ENCODE results near the gene CREG2. TPM values are rescaled to one million over a fixed set of nuclear protein-coding genes. Genes with fewer than 3 reads are reported as not detected.

The CREG2 gene
- total and polyA plus RNA-seq, 2 donors (not counting 1 experiment from before 2014, with no cell fraction given): 0.08 to 0.50 TPM

GRCh38 chr2:101367508-101367907 lies 19.8 kb downstream of the CREG2 start:
- H3K4me1 ChIP-seq (ENCODE audit: control insufficient read depth, extremely low read depth, insufficient read depth, low read length): no peaks in the 10 kb centered on the region
- DNase-seq (ENCODE audit: low read depth in 2 of 2): no peak
- H4K20me1 ChIP-seq (ENCODE audit: control insufficient read depth, extremely low read depth, insufficient read depth, low read length): no peaks in the 10 kb centered on the region
- no peak overlapping the region for H3K4me3 ChIP-seq (replicated peaks in 1 of 4; ENCODE audit: control extremely low read depth in 1 of 4, insufficient read depth in 1 of 4, low read depth in 3 of 4, low read length in 4 of 4)
- no peak overlapping the region for H3K9ac ChIP-seq (ENCODE audit: insufficient read depth, low read length)
- H2AFZ ChIP-seq (ENCODE audit: low read length): no peak overlapping the region
- no peaks in the 10 kb centered on the region for H3K79me2 ChIP-seq (ENCODE audit: control insufficient read depth, insufficient read depth, low read length)
- peaks cover 14% of the 10 kb centered on the region for H3K27me3 ChIP-seq (ENCODE audit: control insufficient read depth, insufficient read depth, low read length)
- H3K36me3 ChIP-seq (ENCODE audit: control insufficient read depth, insufficient read depth, low read length): no peaks in the 10 kb centered on the region
- no peaks in the 10 kb centered on the region for H3K9me3 ChIP-seq (ENCODE audit: control insufficient read depth, insufficient read depth, low read depth, low read length)
- TF ChIP-seq CTCF (conservative IDR thresholded peaks at IDR 0.05 in 1 of 2, IDR thresholded peaks at IDR 0.05 in 1 of 2; ENCODE audit: low read depth in 1 of 2, low read length in 2 of 2): no peak
- no peak for TF ChIP-seq EZH2 (IDR thresholded peaks at IDR 0.05; ENCODE audit: low read length, missing control alignments)
- no peak overlapping the region for H3K27ac ChIP-seq (ENCODE audit: insufficient read depth, low read length)
- no peak overlapping the region for H3K4me2 ChIP-seq (ENCODE audit: extremely low read depth, insufficient read depth, low read length)

GRCh38 chr2:101364878-101365277 lies 22.4 kb downstream of the CREG2 start:
- no peaks in the 10 kb centered on the region for H3K36me3 ChIP-seq (ENCODE audit: control insufficient read depth, insufficient read depth, low read length)
- no peak overlapping the region for H2AFZ ChIP-seq (ENCODE audit: low read length)
- no peak for DNase-seq (ENCODE audit: low read depth in 2 of 2)
- H3K9me3 ChIP-seq (ENCODE audit: control insufficient read depth, insufficient read depth, low read depth, low read length): no peaks in the 10 kb centered on the region
- no peaks in the 10 kb centered on the region for H3K79me2 ChIP-seq (ENCODE audit: control insufficient read depth, insufficient read depth, low read length)
- no peak overlapping the region for H3K27ac ChIP-seq (ENCODE audit: insufficient read depth, low read length)
- H4K20me1 ChIP-seq (ENCODE audit: control insufficient read depth, extremely low read depth, insufficient read depth, low read length): no peaks in the 10 kb centered on the region
- no peak overlapping the region for H3K4me2 ChIP-seq (ENCODE audit: extremely low read depth, insufficient read depth, low read length)
- peaks cover 9% of the 10 kb centered on the region for H3K27me3 ChIP-seq (ENCODE audit: control insufficient read depth, insufficient read depth, low read length)
- H3K4me1 ChIP-seq (ENCODE audit: control insufficient read depth, extremely low read depth, insufficient read depth, low read length): no peaks in the 10 kb centered on the region
- H3K4me3 ChIP-seq (replicated peaks in 1 of 4; ENCODE audit: control extremely low read depth in 1 of 4, insufficient read depth in 1 of 4, low read depth in 3 of 4, low read length in 4 of 4): no peak overlapping the region
- TF ChIP-seq EZH2 (IDR thresholded peaks at IDR 0.05; ENCODE audit: low read length, missing control alignments) (no peak), CTCF (conservative IDR thresholded peaks at IDR 0.05 in 1 of 2, IDR thresholded peaks at IDR 0.05 in 1 of 2; ENCODE audit: low read depth in 1 of 2, low read length in 2 of 2) (no peak)
- H3K9ac ChIP-seq (ENCODE audit: insufficient read depth, low read length): no peak overlapping the region

DNA sequence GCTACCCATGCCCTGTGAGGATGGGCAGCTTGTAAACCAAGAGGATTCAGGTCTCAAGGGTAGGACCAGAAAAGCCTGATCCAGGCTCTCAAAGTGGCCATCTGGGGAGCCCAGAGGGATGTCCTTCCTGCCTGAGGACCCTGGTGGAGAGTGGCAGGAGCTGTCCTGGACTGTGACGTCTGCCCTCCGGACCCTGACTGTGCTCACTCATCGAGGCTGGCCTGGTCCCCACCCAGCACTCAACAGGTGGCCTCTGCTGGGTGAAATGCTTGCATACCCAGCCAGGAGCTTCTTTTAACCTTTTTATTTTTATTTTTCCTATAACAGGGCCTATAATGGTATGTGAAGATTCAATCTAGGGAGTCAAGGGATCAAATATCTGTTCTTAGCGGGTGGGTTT lies 24.5 kb downstream of the CREG2 start:
- no peak overlapping the region for H2AFZ ChIP-seq (ENCODE audit: low read length)
- DNase-seq (ENCODE audit: low read depth in 2 of 2): no peak
- no peaks in the 10 kb centered on the region for H3K4me1 ChIP-seq (ENCODE audit: control insufficient read depth, extremely low read depth, insufficient read depth, low read length)
- no peak overlapping the region for H3K27ac ChIP-seq (ENCODE audit: insufficient read depth, low read length)
- H3K4me2 ChIP-seq (ENCODE audit: extremely low read depth, insufficient read depth, low read length): no peak overlapping the region
- no peaks in the 10 kb centered on the region for H3K9me3 ChIP-seq (ENCODE audit: control insufficient read depth, insufficient read depth, low read depth, low read length)
- H3K36me3 ChIP-seq (ENCODE audit: control insufficient read depth, insufficient read depth, low read length): no peaks in the 10 kb centered on the region
- H4K20me1 ChIP-seq (ENCODE audit: control insufficient read depth, extremely low read depth, insufficient read depth, low read length): no peaks in the 10 kb centered on the region
- H3K9ac ChIP-seq (ENCODE audit: insufficient read depth, low read length): no peak overlapping the region
- no peaks in the 10 kb centered on the region for H3K79me2 ChIP-seq (ENCODE audit: control insufficient read depth, insufficient read depth, low read length)
- TF ChIP-seq CTCF (conservative IDR thresholded peaks at IDR 0.05 in 1 of 2, IDR thresholded peaks at IDR 0.05 in 1 of 2; ENCODE audit: low read depth in 1 of 2, low read length in 2 of 2): no peak
- no peak for TF ChIP-seq EZH2 (IDR thresholded peaks at IDR 0.05; ENCODE audit: low read length, missing control alignments)
- H3K27me3 ChIP-seq (ENCODE audit: control insufficient read depth, insufficient read depth, low read length): peaks cover 9% of the 10 kb centered on the region
- H3K4me3 ChIP-seq (replicated peaks in 1 of 4; ENCODE audit: control extremely low read depth in 1 of 4, insufficient read depth in 1 of 4, low read depth in 3 of 4, low read length in 4 of 4): no peak overlapping the region

Data from fibroblast of lung (primary cell).